ENCODE results near the gene CNNM3.
A peak's percentile ranks its signal among the peaks of the same experiment; 100 is the strongest.

CNNM3 gene

DNA sequence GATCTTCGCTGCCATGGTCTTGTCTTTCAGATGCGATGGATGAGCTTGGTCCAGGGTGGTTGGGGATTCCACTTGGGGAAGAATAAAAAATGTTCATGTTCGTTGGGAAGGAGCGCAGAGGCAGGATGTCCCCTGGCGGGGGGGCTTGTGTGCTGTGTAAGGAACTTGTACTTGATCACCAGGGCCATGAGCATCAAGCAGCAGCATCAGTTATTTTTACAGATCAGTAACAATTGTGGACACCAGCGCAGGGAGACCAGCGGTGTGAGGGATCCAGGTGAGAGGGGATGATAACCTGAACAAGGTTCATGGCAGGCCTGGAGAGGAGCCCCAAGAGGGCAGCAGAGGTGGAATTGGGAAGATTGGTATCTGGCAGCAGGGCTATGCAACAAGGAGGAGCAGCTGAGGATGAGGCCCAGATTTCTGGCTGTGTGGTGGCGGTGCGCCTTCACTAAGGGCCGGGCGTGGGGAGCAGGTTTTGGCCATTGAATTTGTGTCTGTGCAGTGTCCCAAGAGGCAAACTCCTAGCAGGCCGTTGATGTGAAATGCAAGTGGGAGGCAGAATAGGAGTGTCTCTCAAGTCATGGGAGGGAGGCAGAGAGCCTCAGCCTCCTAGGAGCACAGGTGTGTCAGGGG lies 3.9 kb downstream of the CNNM3 start:
- DNase-seq = no peak

DNA sequence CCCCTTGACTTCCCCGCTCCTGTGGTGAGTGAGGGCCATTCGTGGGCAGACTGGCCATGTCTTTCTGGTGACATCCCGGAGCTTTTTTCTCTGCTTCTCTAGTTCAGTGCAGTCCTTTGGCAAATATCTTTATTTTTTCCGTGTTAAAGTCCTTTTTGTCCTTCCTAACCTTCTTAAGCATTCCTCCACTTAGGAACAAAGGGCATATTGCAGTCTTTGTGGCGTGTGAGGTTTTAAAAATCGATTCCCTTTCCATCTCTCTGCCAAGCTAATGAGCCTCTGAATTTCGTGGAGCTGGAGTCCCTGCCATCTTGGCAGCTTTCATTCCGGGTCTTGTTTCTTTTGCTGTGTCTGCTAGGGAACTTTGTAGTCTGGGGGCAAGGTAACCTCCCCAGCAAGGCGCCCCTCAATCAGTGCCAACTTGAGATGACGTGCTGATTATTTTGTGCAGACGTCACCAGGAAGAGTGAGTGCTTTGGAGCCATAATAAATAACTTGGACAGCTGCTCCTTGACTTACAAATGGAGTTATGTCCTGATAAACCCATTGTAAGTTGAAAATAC lies 5.1 kb downstream of the CNNM3 start:
- no peak for DNase-seq

DNA sequence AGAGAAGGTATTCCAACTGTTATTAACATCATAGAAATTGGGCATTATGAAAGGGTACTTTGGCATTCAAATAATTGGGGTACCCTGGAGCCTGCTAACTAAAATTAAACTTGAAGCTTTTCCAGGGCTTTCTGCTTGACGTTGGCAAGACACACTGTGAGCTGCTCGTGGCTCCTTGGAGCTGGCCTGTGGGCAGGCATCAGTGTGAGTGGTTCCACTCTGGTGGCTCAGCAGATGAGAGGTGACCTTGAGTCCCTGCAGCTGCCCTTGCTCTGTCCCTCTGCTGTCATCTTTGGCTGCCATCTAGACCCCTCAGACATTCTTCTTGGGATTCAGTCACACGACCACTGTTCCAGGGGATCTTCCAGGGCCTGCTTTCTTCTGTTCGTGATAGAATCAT lies 6.7 kb downstream of the CNNM3 start:
- DNase-seq = no peak

DNA sequence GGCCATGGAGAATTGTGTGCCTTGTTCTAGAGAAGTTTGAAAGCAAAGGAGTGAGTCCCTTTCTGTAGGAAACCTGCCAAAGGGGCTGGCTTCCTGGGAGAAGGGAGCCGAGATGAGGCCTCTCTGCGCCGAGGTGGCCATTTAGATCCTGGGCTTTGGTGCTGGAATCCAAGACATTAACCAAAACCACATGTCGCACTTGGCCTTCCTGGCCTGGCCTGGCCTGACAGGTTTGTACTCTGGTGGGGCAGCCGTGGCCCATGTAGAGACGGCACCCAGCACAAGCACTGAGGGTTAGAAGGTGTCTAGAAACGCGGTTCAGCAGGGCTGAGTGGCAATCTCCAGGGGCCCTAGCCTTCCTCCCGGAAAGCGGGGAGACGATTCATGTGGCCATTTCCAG lies 7.1 kb downstream of the CNNM3 start:
- no peak for DNase-seq

DNA sequence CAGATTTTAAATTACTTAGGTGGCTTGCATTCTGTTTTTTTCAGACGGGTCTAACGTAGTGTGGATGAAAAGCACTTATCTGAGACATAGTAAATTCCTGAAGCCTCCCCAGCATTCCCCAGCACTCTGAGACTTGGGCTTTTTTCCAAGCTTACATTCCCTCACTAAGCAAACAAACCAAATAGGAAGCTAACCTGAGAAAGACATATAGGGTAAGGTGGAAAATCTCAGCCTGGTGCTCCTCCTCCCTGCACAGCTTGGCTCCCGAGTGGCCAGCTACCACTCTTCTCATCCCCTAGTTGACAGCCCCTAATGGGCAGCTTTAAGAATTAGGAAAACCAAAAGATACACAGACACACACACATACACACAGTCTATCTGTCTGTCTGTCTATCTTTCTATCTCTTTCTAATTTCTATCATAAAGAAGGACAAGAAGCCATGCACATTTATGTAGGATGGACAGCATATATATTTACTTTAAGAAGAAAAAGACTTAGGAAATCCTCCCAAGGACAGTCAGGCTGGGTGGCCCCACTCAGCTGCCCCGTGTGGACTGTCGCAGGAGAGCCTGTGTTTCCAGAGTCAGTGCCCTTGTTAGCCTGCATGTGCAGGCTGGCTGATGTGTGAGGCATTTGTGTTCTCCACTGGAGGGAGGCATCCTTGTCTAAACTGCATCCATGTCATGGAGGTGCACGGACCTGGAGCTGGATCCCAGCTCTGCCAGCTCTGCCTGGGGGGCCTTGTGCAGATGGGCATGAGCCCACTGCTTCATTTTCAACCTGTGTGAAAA lies 8.2 kb downstream of the CNNM3 start:
- DNase-seq = no peak

DNA sequence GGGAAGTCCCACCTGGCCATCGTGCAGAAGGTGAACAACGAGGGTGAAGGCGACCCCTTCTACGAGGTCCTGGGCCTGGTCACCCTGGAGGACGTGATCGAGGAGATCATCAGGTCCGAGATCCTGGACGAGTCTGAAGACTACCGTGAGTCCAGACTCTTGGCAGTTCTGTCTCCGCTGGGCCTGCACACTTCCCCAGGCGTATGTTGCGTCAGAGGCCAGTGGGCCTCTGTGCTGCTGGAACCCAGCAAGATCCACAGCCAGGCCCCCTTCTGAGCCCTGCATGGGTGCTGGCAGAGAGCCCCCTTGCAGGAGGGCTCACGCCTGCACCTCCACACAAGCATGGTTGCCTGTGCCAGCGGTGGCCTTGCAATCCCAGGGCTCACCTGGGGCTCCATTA lies 9.0 kb downstream of the CNNM3 start:
- no peak for DNase-seq

DNA sequence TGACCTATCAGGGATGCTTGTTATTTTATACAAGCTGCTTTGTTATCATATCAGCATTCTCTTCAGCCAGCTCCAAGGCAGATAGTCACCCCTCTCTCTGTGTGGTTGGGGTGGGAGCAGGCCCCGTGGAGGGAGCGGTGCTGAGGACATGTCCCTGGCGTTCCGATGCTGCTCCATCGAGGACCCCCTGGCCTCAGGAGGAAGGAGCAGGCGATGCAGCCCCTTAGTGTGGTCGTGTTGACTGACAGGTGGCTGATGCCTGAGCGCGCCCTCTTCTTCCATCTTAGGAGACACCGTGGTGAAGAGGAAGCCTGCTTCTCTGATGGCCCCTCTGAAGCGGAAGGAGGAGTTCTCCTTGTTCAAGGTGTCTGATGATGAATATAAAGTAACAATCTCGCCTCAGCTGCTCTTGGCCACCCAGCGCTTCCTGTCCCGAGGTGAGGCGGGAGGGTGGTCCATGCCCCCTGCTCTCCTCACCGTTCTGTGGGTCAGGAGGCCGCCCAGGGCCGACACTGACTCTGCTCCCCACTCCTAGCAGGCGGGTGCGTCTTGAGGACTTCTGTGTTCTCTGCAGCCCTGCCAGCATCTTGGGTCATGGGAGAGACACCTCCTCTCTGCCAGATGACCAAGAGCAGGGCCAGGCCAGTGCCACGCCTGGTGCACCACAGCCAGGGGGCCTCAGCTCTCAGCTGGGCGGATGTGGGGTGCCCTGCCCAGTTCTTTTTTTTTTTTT lies 10.6 kb downstream of the CNNM3 start:
- DNase-seq = no peak

DNA sequence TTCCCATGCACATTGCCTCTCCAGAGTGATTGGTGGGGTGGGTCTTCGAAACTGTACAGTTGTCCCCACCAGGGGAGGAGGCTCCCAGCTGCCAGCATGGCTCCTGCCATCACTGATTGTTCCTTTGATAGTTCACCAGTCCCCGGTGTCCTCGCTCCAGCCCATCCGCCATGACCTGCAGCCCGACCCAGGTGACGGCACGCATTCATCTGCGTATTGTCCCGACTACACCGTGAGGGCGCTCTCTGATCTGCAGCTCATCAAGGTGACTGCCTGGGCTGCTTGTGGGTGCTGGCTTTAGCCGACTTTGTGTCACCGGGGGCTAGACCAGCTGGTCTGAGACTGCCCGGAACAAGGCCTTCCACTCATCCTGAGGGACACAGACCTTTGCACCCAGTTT lies 12.4 kb downstream of the CNNM3 start:
- no peak for DNase-seq

DNA sequence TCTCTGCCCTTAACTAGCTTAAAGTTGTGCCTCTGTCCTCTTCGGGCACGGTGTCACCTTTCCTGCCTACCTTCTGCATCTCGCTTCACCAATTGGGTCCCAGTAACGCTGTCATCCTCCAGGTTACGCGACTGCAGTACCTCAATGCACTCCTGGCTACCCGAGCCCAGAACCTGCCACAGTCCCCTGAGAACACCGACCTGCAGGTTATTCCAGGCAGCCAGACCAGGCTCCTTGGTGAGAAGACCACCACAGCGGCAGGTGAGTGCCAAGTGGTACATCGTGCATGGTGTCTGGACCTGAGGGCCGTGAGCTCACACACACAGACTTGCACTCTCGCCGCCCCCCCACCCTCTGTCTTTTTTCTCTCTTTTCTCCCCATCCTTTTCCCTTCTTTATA lies 12.8 kb downstream of the CNNM3 start:
- no peak for DNase-seq

DNA sequence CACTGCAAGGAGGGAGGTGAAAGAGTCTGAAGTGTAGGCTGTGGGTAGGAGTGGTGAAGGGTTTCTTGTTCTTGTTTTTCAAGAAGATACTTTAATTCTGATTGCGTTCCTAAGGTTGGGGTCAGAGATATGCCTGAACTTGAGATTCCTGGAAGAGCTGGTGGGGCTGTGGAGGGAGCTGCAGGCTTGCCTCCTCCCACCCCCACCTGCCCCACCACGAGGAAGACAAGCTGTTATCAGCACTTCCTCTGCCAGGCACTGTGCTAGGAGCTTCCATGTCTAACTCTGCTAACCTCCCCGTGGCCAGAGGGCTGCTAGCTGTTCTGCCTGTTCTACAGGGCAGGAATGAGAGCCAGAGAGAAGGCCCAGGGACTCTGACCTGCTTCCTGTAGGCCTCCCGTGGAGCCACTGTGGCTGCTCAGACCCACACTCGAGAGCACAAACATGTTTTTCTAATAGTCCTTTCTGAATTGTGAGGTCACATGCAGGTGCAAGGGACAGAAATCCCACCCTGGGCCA lies 14.0 kb downstream of the CNNM3 start:
- no peak for DNase-seq

DNA sequence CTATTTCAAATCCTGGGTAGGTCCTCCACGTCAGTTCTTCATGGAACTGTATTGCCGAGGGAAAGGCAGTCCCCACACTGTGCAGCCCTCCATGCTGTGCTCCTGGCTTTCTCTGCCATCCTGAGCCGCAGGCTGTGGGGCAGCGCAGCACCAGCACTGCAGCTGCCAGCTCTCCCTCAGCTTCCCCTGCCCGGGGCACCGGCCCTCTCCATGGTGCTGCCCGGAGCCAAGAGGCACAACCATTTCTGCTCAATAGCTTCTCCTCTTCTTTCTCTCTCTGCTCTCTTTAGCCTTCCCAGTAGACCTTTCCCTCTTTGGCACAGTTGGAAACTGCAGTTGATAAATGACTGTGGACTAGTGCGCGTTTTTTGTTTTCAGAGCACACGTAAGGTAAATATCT lies 15.6 kb downstream of the CNNM3 start:
- no peak for DNase-seq

DNA sequence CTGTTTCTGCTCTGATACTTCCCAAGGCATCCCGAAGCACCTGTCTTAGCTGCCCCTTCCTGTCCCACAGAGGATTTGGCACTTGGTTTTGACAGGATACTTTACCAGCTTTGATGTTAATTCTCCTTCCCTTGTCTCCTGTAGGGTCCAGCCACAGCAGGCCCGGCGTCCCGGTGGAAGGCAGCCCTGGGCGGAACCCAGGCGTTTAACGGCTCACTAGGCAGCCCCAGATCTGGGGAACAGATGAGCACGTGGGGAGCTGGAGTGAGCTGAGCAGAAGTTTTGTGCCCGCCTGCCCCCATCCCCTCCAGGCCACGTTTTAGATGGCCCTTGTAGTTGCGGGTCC lies 16.3 kb downstream of the CNNM3 start:
- DNase-seq = no peak

DNA sequence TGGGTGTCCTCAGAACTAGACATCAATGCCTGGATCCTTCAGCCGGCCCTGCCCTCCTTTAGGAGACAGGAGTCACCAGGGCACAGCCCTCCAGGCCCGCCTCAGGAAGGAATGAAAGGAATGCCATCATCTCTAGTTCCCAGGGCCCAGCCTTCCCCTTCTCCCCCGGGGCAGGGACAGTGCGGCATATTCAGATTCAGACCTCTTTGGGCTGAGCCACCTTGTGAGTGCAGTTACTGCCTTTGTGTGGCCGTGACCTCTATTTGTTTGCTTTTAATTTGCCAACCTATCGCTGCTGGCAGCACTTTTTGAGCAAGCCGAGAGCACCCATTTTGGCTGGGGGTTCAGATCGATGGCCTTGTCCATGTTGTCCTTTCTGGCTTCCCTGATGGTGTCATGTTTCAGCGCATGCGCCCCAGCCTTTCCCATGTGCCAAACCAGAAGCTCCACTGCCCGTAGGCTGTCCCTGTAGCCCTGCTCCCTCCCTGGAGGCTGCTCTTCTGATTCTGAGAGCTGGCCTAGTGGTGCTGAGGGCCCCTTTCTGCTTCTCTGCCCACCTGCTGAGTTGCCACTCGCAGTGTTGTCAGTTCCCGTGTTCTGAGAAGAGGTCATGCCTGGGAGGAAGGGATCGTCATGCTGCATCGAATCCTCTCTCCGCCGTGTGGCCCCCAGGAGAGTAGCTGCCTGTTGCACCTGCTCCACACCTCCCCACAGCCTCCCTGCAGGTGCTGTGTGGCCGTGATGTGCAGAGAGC lies 16.9 kb downstream of the CNNM3 start:
- DNase-seq = no peak

DNA sequence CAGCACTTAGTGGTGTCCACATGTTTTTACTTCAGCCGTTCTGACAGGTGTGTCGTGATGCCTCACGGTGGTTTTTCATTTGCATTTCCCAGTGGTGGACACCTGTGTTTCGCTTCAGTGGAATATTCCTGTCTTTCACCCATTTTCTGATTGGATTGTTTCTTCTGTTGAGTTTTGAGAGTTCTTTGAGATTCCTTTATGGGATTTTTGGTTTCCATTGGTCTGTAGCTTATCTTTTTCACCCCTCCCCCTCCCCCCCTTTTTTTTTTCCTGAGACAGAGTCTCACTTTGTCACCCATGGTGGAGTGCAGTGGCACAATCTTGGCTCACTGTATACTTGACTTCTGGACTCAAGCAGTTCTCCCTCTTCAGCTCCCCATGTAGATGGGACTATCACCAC lies 19.8 kb downstream of the CNNM3 start:
- DNase-seq = no peak

DNA sequence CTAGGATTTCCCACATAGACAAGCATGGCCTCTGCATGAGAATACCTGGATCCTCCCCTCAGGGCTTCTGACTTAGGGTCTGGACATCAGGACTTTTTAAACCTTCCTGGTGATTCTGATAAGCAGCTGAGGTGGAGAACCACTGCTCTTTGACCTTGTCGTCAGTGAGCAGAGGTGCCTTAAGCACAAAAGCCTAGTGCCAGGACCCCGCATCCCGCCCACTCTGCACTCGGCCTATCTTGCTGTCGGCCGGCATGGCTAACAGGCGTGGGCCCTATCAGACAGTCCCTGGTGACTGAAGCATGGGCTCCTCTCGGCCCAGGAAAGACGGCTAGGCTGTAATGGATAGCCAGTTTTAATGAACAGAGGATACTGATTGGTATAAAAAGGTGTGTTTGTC lies 21.5 kb downstream of the CNNM3 start:
- no peak for DNase-seq

DNA sequence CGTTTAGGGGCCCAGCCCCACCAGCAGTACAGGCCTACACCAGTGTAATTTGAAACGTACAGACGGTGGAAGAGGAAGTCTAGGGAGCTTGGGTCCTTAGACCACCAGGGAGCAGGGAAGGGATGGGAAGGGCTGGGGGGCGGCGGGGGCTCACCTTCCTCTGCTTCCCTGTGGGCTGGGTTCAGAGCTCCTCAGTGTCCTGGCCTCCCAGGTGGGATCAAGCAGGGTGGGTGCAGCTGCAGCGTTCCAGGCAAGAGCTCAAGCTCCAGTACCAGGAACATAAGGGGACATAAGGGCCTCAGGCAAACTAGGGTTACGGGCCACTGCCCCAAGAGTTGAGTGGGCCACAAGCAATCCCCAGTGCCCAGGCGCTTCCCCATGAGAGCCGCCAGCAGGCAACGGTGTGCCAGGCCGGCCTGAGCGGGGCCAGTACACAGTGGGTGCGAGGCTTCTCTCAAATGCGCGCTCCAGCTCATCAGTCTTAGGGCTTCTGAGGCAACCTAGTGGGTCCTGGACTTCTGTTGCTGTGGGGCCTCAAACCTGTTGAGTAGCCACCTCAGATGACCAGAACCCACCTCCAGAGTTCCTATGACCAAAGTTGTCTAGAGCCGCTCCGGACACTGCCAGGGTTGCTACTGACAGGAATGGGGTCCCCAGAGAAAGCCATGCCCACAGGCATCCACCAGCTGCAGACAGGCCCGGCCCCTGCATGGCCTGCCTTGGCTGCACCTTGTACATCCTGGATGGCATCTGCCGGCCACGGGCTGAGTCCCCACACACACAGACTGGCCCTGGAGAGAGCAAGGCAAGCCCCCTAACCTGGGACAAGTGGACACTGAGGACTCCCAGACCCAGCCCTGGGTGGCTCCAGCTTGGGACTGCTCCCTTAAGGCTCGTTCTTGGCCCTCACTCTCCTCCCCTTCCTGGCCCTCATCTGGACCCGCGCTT lies 22.6 kb downstream of the CNNM3 start:
- no peak for DNase-seq

DNA sequence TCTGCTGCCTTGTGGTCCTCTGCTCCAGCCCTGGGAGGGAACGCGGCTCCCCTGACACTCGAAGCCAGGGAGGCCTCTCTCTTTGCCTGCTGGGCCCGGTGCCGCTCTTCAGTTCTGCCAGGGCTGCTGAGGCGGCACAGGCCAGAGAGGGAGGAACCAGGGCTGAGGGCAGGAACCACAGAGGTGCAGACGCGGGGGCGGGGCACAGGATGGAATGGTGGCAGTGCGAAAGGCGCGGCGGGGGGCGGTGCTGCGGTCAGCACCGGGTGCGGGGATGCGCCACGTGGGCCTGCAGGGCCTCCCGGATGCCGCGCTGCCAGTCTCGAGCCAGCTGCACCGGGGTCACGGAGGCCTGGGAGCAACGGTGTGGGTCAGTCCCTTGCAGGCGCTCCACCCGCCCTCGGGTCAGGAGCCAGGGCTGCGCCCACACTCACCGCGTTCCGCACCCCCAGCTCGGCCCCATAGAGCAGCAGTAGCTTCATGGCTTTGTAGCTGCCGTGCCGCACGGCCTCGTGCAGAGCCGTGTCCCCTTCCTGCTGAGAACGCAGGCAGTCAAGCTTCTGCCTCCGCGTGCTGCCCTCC lies 23.3 kb downstream of the CNNM3 start:
- peak; percentile 51 to 84 (median 72) for DNase-seq

DNA sequence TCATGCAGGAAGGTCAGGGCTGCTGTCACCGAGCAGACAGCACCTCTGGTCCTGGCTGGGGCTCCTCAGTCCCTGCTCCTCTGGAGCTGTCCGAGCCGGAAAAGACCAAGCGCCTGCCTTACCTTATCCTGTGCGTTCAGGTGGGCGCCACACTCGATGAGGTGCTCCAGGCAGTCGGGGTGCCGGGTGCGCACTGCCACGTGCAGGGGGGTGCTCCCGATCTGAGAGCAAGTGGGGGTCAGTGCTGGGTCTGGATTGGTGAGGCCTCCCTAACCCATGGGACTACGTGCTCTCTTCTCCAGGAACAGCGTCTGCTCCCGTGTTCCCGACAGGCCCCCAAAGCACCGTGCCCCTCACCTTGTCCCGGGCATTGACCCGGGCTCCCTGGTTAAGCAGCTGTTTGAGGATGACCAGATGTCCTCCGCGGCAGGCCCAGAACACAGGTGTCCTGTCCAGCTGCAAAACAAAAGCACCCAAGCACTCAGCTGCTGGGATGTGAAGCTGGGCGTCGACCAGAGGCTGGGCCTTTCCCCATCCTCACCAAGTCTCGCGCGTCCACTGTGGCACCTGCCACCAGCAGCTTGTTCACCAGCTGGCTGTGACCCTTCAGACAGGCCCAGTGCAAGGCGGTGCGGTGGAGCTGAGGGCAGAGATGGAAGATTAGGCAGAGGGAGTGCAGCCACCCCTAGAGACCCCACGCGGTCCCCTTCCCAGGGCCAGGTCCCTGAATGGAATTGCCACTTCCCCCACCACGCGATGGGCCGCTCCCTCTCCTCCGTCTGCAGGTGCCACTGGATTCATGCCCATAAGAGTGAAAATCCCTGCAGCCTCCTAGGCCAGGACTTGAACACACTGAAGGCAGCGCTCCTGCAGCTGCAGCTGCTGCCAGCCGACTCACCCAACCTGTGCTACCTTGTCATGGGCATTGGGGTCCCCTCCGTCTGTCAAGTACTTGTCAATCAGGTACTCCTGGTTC lies 24.1 kb downstream of the CNNM3 start:
- DNase-seq = no peak

DNA sequence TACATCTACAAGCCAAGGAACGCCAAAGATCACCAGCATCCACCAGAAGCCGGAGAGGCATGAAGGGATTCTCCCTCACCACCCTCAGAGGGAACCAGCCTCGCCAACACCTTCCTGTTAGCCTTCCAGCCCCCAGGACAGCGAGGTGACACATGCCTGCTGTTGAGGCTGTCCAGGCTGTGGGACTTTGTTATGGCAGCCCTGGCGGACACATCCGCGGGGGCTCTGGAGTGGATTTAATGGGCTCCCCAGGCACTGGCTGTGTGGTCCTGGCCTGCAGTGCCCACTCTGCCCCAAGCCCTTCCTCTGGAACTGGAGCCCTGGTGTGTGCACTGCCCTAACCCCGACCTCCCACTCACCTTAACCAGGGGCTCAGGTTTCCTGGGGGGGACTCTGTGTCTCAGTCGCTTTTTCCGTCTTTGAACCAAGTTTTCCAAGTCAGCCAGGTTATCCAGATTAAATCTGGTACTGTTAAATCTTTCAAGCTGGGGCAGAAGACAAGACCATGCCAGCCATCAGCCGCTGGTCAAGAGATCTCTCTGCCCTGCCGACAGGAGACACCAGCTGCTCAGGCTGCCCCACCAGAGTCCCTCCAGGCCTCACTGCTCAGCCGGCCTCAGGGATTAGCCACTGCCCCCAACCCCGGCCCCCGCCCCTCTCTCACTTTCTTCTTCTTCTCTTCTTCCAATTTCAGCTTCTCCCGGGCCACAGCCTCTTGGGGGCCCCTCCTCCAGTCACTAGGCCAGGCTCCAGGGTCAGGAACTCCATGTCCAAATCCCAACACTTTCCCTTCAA lies 25.8 kb downstream of the CNNM3 start:
- no peak for DNase-seq
